Endometrium (tissue), 2 donors: ENCODE measurements around the gene AZU1.

Source experiments
- FAIRE-seq: peaks from 2 replicates; lab custom pipeline; 2012; peaks lifted over from hg19 to GRCh38; lab: Jason Lieb, UNC
- donor health status: control.
- donor health status: control.

AZU1 gene

GRCh38 chr19:797528-798414, 29.9 kb upstream of the AZU1 start:
- FAIRE-seq = no peak

DNA sequence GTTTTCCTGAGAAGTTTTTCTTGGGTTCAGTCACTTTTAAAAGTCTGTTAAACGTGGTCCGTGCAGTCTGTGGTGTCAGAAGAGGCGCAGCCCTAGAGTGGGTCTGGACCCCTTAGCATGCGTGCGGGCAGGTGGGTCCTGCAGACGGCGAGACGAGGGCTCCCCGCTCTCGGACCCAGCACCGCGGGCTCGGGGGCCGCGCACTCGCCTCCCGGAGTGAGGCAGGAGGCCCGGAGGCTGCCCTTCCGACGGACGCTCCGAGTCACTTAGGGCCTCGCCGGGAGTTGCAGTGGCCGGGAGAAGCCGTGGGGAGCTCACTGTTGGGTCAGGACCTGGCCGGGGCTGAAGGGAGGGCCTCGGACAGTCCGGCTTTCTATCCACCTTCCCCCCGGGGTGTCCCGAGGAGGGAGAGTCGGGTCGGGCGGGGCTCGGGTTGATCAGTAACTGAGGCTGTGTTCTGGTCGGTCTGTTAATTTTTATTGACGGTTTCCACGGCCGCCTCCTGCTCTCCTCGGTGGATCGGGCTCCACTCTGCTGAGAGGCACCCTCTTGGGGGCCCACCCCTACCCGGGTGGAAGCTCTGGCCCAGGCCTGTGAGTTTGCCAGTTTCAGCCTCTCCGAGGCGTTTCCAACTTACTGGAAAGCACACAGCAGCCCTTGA, 29.1 kb upstream of the AZU1 start:
- no peak for FAIRE-seq

DNA sequence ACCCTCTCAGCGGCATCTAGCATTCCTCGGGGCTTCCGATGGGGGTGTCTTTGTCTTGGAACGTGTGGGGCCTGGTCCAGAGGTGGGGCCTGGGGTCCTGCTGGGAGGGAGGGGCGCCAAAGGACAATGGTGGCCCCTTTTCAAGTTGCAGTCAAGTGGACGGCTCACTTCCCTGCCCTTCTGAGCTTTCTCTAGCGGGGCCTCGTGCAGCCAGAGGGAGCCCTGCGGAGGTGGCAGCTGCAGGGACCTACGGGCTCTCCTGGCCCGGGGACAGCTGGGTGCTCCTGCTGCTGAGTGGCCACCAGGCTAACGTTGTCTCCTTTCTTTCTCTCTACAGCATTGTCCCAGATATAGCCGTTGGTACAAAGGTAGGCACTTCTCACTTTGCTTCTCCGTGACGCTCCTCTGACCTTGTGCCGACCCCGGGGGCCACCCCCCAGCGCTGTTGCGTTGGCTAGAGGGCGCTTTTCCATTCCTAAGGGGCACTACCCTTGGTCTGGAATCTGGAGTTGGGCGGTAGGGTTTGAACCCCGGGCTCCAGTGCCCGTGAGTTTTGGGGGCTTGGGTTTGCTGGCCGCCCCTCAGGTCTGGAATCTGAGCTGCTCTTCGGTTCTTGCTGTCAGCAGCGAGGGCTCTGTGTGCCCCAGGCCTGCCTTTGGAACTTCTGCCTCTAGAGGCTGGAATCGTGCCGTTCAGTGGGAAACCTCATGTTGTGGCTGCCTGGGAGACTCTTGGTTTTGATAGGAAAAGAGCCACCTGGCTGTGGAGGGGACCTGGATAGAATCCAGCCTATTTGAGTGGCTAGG, 28.4 kb upstream of the AZU1 start:
- FAIRE-seq = no peak

DNA sequence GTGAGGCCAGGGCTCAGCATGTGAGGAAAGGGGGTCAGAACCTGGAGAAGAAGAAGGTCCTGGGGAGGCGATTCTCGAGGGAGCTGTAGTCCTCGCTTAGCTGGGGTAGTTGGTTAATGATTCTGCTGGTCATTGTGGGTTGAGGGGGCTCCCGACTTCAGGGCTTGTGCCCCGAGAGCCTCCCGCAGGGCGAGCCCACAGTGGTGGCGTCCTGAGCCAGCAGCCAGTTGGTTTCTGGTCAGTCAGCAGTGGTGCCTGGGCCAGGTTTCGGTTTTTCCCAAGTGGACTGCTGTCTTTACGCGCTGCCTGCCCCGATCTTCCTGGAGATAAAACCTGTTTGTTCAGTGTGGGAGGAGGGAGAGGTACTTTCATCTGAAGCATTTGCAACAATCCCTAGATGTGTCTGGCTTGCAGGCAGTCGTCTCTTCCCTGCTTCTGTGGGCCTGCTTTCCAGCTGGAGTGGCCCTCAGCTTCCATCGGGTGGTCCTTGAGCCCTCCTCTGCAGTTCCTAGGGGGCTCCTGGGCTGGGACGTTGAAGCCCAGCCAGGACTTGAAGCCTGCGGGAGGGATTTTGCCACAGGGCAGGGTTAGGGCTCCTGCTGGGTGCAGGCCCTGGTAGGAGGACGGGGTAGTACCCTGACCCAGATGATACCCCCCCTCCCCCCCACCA, 27.1 kb upstream of the AZU1 start:
- FAIRE-seq = no peak

DNA sequence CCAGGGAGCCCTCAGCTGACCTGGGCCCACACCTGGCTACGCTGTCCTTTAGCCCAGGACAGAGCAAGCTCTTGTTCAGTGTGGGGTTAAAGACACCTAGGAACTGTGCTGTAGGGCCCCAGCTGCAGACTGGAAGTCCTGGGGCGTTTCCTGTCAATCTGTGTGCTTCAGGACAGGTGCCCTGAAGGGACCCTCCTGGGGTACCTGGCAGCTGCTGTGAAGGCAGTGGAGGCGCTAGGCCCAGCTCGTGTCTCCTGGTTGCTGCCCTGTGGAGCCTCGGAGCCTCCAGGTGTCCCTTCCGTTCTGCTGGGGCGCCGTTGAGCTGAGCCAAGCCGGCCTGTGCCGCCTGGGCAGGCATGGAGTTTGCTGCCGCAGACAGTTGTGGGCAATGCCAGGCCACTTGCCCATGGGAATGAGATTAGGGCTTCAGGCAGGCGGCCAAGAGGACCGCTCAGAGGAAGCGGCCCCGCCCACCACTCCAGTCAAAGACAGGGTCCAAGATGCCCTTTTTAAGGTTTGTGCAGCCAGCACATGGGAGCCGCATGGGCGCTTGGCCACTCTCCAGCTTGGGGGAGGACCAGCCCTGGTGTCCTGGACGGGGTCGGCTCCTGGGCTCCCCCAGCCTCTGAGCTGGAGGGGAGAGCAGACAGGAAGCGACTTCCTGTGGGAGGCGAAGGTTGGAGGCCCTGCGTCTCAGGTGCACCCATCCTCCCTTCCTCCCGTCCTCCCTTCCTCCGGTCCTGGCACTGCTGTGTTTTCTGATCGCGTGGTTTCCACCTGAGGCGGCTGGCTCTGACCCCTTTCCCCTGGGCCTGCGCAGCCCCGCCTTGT, 26.4 kb upstream of the AZU1 start:
- no peak for FAIRE-seq

- FAIRE-seq = no peak
Observed at GRCh38 chr19:801861-802497, 25.7 kb upstream of the AZU1 start.

DNA sequence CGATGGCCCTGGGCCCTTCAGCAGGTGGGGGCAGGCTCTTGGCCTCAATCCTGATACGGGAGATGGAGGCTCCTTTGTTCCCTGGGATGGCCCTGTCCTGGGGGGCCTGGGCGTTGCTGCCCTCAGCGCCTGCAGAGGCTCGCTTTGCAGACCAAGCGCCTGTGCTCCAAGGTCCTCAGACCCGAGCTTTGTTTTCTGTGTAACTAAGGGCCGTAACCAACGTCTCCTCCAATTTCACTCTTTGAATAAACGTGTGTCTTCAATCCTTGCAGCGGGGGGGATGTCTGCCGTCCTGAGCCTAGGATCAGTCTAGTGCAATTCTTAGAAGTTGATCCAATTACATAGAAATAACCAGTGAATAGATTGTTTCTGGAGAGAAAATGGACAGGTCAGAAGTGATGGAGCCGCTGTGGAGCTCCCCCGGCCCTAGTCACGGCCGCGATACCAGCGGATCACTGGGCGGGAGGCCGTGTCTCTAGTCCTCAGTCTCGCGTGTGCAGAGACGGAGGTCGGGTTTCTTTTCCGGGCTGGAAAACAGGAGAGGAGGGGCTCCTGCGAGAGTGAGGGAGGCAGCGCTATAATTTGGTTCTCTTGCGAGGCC, 25.0 kb upstream of the AZU1 start:
- FAIRE-seq = no peak

- FAIRE-seq = no peak
Observed at GRCh38 chr19:803099-803561, 24.5 kb upstream of the AZU1 start.

GRCh38 chr19:803686-804418, 23.8 kb upstream of the AZU1 start:
- FAIRE-seq = no peak

- no peak for FAIRE-seq
Observed at GRCh38 chr19:804419-805165, 23.0 kb upstream of the AZU1 start.

DNA sequence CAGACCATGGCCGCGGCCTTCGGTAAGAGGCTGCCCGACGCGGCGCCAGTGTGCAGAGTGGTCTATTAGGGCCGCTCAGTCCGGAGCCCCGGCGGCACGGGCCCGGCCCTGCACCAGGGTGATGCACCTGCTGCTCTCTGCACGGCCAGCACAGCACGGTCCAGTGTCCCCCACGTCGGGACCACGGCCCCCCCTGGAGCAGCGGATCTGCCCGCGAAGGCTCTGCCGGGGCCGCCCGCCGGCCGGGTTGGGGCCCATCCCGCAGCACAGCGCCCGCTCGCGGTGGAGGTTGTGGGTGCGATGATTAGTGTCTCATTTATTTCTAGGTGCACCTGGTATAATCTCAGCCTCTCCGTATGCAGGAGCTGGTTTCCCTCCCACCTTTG, 22.5 kb upstream of the AZU1 start:
- no peak for FAIRE-seq

DNA sequence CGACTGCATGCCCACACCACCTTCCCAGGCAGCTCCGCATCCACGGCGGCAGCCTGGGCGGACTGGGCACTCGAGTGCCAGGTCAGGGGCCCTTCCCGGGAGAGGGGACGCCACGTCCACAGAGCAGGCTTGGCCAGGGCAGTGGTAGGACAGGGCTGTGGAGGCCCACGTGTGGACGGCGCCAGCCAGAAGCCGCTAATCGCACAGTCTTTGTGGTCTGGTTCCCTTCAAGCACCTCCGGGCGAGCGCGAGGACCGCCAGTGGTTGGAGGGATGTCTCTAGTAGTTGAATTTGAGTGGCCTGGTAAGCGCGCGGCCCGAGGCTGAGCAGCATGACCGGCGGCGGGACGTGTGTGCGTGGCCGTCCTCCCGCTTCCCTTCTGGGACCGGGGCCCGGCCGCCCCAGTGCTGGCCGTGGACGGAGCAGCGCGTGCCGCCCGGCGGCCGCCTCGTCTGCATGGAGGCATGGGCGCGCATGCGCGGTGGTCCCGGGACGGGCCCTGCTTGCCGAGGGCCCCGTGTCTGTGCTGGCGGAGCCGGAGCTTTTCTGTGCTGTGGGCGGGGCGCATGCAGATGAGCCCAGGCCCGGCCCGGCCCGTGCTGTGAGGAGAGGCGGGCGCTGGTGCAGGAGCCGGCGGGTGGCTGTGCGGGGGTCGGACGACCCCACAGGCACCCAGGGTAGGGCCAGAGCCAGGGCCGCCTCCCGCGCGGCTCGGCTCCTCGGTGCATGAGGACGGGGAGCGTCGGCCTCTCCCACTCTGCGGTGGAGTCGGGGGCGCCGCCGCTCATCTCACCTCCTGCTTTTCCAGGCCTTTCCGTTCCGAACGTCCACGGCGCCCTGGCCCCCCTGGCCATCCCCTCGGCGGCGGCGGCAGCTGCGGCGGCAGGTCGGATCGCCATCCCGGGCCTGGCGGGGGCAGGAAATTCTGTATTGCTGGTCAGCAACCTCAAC, 21.8 kb upstream of the AZU1 start:
- no peak for FAIRE-seq

DNA sequence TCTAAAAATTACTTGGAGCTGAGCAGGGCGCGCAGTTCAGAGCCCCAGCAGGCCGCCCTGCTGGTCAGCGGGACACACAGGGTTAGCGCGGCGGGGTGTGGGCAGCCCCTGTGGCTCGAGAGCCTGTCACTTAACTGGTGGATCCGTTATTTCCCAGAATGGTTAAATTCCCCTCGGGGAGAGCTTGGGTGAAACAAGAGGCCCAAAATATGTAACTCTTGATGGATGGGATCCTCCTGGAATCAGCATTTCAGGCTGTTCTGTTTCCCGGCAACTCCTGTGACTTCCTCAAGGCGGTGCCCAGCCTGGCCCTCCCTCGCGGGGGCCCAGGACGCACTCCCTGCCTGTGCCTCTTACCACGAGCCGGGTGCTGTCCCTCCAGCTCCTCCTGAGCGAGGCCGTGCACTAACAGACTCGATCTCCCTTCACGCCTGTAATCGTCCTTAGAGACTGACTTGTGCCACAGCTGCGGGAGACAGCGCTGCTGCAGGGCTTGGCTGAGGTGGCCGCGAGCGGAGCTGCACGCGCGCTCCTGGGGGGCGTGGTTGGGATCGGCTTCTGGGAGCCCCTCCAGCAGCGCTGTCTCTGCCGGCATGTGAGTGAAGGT, 20.7 kb upstream of the AZU1 start:
- FAIRE-seq = no peak

- no peak for FAIRE-seq
Observed at GRCh38 chr19:807627-808422, 19.8 kb upstream of the AZU1 start.

- no peak for FAIRE-seq
Observed at GRCh38 chr19:808423-808775, 19.2 kb upstream of the AZU1 start.

- FAIRE-seq = no peak
Observed at GRCh38 chr19:810077-810855, 17.4 kb upstream of the AZU1 start.
